GM12878 (cell line): ENCODE results near the gene NTSR1. TPM values are rescaled to one million over a fixed set of nuclear protein-coding genes. Genes with fewer than 3 reads are reported as not detected.

Experiments used
- ATF7 ChIP-seq: fragments of 450-650 bp; IDR thresholded peaks from 2 replicates; pipeline ENCODE4 v1.6.1; 2016; ENCODE audit warnings: low read depth, mild to moderate bottlenecking
- CHD1 ChIP-seq: IDR thresholded peaks from 2 replicates; pipeline ENCODE4 v1.6.1; 2012; ENCODE audit warnings: low read depth, low read length, improper control_type of control experiment
- CHD2 ChIP-seq: IDR thresholded peaks from 2 replicates; pipeline ENCODE4 v1.6.1; 2011; ENCODE audit warnings: low read depth, low read length, improper control_type of control experiment, borderline replicate concordance
- NFIC ChIP-seq: IDR thresholded peaks from 2 replicates; pipeline ENCODE4 v1.6.1; 2012; ENCODE audit warnings: low read depth, mild to moderate bottlenecking, inconsistent platforms, low read length, moderate library complexity
- NFYA ChIP-seq: IDR thresholded peaks from 2 replicates; pipeline ENCODE4 v1.6.1; 2011; ENCODE audit warnings: low read depth, mild to moderate bottlenecking, low read length, improper control_type of control experiment, borderline replicate concordance
- RCOR1 ChIP-seq: conservative IDR thresholded peaks from 2 replicates; pipeline ENCODE4 v1.6.1; 2012; ENCODE audit warnings: low read depth, low read length, improper control_type of control experiment
- RFX5 ChIP-seq: IDR thresholded peaks from 2 replicates; pipeline ENCODE4 v1.6.1; 2011; ENCODE audit warnings: low read depth, low read length, improper control_type of control experiment
- polyA plus RNA-seq, 11 experiments: library from polyadenylated mRNA; depleted of rRNA in 4 of 11; unstranded in 6 of 11; stranded (reverse) in 5 of 11; fragments of >200 nt; fragmentation: Nextera tagmentation in 4 of 11; fragmentation: Illumina TruSeq in 1 of 11; extraction: Ambion mirVana in 4 of 11; extraction: Trizol in 1 of 11; gene quantifications; 1 replicate in 1 of 11; 2 replicates in 10 of 11; pipeline versions ENCODE4 v1.2.1 to v1.2.3, GENCODE V29; 2011 to 2016; ENCODE audit warnings: inconsistent platforms in 2 of 11, missing spikeins in 2 of 11, low read depth in 1 of 11
- total RNA-seq, 4 experiments: library from RNA; depleted of rRNA in 3 of 4; stranded (reverse); fragments of >200 nt in 3 of 4; fragmentation: Illumina TruSeq in 1 of 4; extraction: Trizol in 1 of 4; gene quantifications; 2 replicates each; pipeline versions ENCODE4 v1.2.1 to v1.2.3, GENCODE V29; 2013 to 2021
- TF ChIP-seq, protein P1 (sequence below): fragments of 450-650 bp; IDR thresholded peaks from 2 replicates; pipeline ENCODE4 v1.6.1; 2018; ENCODE audit warnings: mild to moderate bottlenecking, low read depth, moderate library complexity; ENCODE audit not compliant: partially characterized antibody
- TF ChIP-seq, protein P2 (sequence below): fragments of 450-650 bp; formaldehyde crosslinking; IDR thresholded peaks from 2 replicates; pipeline ENCODE4 v1.4.0; 2022; ENCODE audit warnings: mild to moderate bottlenecking, moderate library complexity
- TF ChIP-seq, protein P3 (sequence below): fragments of 450-650 bp; IDR thresholded peaks from 2 replicates; pipeline ENCODE4 v1.6.1; 2018; ENCODE audit warnings: borderline replicate concordance, mild to moderate bottlenecking; ENCODE audit not compliant: partially characterized antibody

The NTSR1 gene
- total and polyA plus RNA-seq, 10 of the 15 experiments (the other 5 are each of a cell fraction or from before 2014, with no cell fraction given) = not detected

DNA sequence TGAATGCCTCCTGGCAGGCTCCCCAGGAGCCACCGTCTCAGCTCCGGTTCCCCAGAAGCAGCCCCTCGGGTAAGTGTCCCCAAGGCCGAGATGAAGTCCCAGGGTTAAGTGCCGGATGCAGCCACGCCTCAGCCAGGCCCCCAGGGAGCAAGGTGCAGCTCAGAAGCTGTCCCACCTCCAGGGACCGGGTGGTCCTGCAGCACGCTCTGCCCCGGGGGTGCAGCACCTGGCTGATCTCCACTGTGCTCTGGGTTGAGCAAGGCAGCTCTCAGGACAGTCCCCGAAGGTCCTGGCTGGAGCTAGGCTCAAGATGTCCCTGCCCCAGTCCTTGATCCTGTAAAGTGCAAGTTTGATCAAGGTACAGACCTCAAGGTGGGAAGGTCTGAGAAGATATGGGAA is 15.1 kb upstream of the NTSR1 start (continued):
- TF ChIP-seq, protein P1, sequence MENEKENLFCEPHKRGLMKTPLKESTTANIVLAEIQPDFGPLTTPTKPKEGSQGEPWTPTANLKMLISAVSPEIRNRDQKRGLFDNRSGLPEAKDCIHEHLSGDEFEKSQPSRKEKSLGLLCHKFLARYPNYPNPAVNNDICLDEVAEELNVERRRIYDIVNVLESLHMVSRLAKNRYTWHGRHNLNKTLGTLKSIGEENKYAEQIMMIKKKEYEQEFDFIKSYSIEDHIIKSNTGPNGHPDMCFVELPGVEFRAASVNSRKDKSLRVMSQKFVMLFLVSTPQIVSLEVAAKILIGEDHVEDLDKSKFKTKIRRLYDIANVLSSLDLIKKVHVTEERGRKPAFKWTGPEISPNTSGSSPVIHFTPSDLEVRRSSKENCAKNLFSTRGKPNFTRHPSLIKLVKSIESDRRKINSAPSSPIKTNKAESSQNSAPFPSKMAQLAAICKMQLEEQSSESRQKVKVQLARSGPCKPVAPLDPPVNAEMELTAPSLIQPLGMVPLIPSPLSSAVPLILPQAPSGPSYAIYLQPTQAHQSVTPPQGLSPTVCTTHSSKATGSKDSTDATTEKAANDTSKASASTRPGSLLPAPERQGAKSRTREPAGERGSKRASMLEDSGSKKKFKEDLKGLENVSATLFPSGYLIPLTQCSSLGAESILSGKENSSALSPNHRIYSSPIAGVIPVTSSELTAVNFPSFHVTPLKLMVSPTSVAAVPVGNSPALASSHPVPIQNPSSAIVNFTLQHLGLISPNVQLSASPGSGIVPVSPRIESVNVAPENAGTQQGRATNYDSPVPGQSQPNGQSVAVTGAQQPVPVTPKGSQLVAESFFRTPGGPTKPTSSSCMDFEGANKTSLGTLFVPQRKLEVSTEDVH = no peak
- no peak for TF ChIP-seq NFIC
- no peak for TF ChIP-seq ATF7
- no peak for TF ChIP-seq RCOR1
- TF ChIP-seq RFX5 = no peak
- TF ChIP-seq, protein P2, sequence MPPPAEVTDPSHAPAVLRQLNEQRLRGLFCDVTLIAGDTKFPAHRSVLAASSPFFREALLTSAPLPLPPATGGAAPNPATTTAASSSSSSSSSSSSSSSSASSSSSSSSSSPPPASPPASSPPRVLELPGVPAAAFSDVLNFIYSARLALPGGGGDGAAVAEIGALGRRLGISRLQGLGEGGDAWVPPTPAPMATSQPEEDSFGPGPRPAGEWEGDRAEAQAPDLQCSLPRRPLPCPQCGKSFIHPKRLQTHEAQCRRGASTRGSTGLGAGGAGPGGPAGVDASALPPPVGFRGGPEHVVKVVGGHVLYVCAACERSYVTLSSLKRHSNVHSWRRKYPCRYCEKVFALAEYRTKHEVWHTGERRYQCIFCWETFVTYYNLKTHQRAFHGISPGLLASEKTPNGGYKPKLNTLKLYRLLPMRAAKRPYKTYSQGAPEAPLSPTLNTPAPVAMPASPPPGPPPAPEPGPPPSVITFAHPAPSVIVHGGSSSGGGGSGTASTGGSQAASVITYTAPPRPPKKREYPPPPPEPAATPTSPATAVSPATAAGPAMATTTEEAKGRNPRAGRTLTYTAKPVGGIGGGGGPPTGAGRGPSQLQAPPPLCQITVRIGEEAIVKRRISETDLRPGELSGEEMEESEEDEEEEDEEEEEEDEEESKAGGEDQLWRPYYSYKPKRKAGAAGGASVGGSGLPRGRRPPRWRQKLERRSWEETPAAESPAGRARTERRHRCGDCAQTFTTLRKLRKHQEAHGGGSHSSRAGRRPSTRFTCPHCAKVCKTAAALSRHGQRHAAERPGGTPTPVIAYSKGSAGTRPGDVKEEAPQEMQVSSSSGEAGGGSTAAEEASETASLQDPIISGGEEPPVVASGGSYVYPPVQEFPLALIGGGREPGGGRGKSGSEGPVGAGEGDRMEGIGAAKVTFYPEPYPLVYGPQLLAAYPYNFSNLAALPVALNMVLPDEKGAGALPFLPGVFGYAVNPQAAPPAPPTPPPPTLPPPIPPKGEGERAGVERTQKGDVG (CRISPR knock-in tag) = no peak
- no peak for TF ChIP-seq NFYA
- no peak for TF ChIP-seq CHD1
- TF ChIP-seq, protein P3, sequence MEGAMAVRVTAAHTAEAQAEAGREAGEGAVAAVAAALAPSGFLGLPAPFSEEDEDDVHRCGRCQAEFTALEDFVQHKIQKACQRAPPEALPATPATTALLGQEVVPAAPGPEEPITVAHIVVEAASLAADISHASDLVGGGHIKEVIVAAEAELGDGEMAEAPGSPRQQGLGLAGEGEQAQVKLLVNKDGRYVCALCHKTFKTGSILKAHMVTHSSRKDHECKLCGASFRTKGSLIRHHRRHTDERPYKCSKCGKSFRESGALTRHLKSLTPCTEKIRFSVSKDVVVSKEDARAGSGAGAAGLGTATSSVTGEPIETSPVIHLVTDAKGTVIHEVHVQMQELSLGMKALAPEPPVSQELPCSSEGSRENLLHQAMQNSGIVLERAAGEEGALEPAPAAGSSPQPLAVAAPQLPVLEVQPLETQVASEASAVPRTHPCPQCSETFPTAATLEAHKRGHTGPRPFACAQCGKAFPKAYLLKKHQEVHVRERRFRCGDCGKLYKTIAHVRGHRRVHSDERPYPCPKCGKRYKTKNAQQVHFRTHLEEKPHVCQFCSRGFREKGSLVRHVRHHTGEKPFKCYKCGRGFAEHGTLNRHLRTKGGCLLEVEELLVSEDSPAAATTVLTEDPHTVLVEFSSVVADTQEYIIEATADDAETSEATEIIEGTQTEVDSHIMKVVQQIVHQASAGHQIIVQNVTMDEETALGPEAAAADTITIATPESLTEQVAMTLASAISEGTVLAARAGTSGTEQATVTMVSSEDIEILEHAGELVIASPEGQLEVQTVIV = no peak
- no peak for TF ChIP-seq CHD2
